PFSK-1 (cell line): Measurements from ENCODE around the gene TCP11.

Experiments used
- SIN3A ChIP-seq: IDR thresholded peaks from 2 replicates; pipeline ENCODE4 v1.6.1; 2012; ENCODE audit warnings: mild to moderate bottlenecking, low read length, moderate library complexity, borderline replicate concordance; ENCODE audit not compliant: insufficient read depth
- TAF1 ChIP-seq: IDR thresholded peaks from 2 replicates; pipeline ENCODE4 v1.6.1; 2012; ENCODE audit warnings: low read length, control low read depth, borderline replicate concordance; ENCODE audit not compliant: insufficient read depth

DNA sequence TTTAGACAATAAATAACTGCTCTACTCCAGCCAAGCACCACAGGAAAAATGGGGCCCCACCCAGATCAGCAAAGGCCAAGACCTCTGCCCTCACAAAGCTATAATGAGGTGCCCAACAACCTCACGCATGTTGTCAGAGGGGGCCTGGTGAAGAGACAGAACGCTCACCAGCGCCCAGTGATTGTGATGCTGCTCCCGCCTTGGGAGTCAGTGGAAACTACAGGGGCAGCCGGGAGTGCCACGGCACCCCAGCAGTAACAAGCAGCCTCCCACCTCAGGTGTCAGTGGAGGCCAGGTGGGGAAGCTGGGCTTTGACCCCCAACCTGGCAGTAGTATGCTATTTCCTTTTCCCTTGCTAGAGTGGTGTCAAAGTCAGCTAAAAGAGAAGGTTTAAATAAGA lies 47.4 kb downstream of the TCP11 start:
- TF ChIP-seq TAF1 (no peak), SIN3A (no peak)
